ENCODE results near the gene AGBL1.

Gene AGBL1

GRCh38 chr15:86591158-86591557 is 511.5 kb downstream of the AGBL1 start:
- DNase-seq (ENCODE audit: low read depth in 2 of 2), result no peak

GRCh38 chr15:86591994-86592735 is 512.5 kb downstream of the AGBL1 start:
- DNase-seq (ENCODE audit: low read depth in 2 of 2), result no peak

GRCh38 chr15:86595741-86596140 is 516.1 kb downstream of the AGBL1 start:
- DNase-seq (ENCODE audit: low read depth in 2 of 2), result no peak

- no peak for DNase-seq (ENCODE audit: low read depth in 2 of 2)
Measured at GRCh38 chr15:86603466-86603865, 523.8 kb downstream of the AGBL1 start.

GRCh38 chr15:86608461-86609205 is 529.0 kb downstream of the AGBL1 start:
- no peak for DNase-seq (ENCODE audit: low read depth in 2 of 2)

GRCh38 chr15:86609275-86609674 is 529.6 kb downstream of the AGBL1 start:
- no peak for DNase-seq (ENCODE audit: low read depth in 2 of 2)

GRCh38 chr15:86610038-86610437 is 530.4 kb downstream of the AGBL1 start:
- DNase-seq (ENCODE audit: low read depth in 2 of 2), result no peak

GRCh38 chr15:86611417-86612040 is 531.9 kb downstream of the AGBL1 start:
- DNase-seq (ENCODE audit: low read depth in 2 of 2), result no peak

- DNase-seq (ENCODE audit: low read depth in 2 of 2), result no peak
Measured at GRCh38 chr15:86615411-86615810, 535.7 kb downstream of the AGBL1 start.

- no peak for DNase-seq (ENCODE audit: low read depth in 2 of 2)
Measured at GRCh38 chr15:86615816-86616215, 536.1 kb downstream of the AGBL1 start.

GRCh38 chr15:86616771-86617170 is 537.1 kb downstream of the AGBL1 start:
- DNase-seq (ENCODE audit: low read depth in 2 of 2), result no peak

GRCh38 chr15:86620157-86620556 is 540.5 kb downstream of the AGBL1 start:
- DNase-seq (ENCODE audit: low read depth in 2 of 2), result no peak

GRCh38 chr15:86620641-86621349 is 541.1 kb downstream of the AGBL1 start:
- DNase-seq (ENCODE audit: low read depth in 2 of 2), result no peak

GRCh38 chr15:86623236-86623635 is 543.6 kb downstream of the AGBL1 start:
- DNase-seq (ENCODE audit: low read depth in 2 of 2), result no peak

GRCh38 chr15:86624261-86625036 is 544.8 kb downstream of the AGBL1 start:
- peak; percentile 58 to 83 for DNase-seq (ENCODE audit: low read depth in 2 of 2)

GRCh38 chr15:86629409-86630356 is 550.0 kb downstream of the AGBL1 start:
- DNase-seq (ENCODE audit: low read depth in 2 of 2), result no peak

- DNase-seq (ENCODE audit: low read depth in 2 of 2), result no peak
Measured at GRCh38 chr15:86630946-86631345, 551.3 kb downstream of the AGBL1 start.

GRCh38 chr15:86634146-86634545 is 554.5 kb downstream of the AGBL1 start:
- no peak for DNase-seq (ENCODE audit: low read depth in 2 of 2)

GRCh38 chr15:86634992-86635638 is 555.4 kb downstream of the AGBL1 start:
- no peak for DNase-seq (ENCODE audit: low read depth in 2 of 2)

GRCh38 chr15:86644339-86644738 is 564.7 kb downstream of the AGBL1 start:
- no peak for DNase-seq (ENCODE audit: low read depth in 2 of 2)
